GM18519 (cell line): Measurements from ENCODE around the gene DYRK4.
A peak's percentile ranks its signal among the peaks of the same experiment; 100 is the strongest.

Source experiments
- ATAC-seq: cut with Tn5 transposase; IDR thresholded peaks from one replicate; pipeline ENCODE4 v1.9.1; 2021; ENCODE audit warnings: mild to moderate bottlenecking, moderate library complexity; ENCODE audit not compliant: unreplicated experiment, low FRiP score

Gene DYRK4

GRCh38 chr12:4609071-4609470 is 47.1 kb downstream of the DYRK4 start:
- ATAC-seq = no peak

GRCh38 chr12:4610481-4610880 is 48.5 kb downstream of the DYRK4 start:
- no peak for ATAC-seq

GRCh38 chr12:4615667-4616066 is 53.7 kb downstream of the DYRK4 start:
- no peak for ATAC-seq

- no peak for ATAC-seq
Measured at GRCh38 chr12:4621511-4621910, 59.5 kb downstream of the DYRK4 start.

- no peak for ATAC-seq
Measured at GRCh38 chr12:4626543-4626942, 64.5 kb downstream of the DYRK4 start.

GRCh38 chr12:4628406-4628805 is 66.4 kb downstream of the DYRK4 start:
- no peak for ATAC-seq

GRCh38 chr12:4630262-4630661 is 68.3 kb downstream of the DYRK4 start:
- ATAC-seq = no peak

- ATAC-seq = no peak
Measured at GRCh38 chr12:4643747-4644146, 81.7 kb downstream of the DYRK4 start.

GRCh38 chr12:4645023-4645422 is 83.0 kb downstream of the DYRK4 start:
- ATAC-seq = no peak

- ATAC-seq = no peak
Measured at GRCh38 chr12:4648104-4648500, 86.1 kb downstream of the DYRK4 start.

GRCh38 chr12:4648501-4649357 is 86.7 kb downstream of the DYRK4 start, which contains the start of the genes AKAP3 and NDUFA9:
TSS of gene AKAP3 (minus strand) at chr12:4649051. CDS start at chr12:4638196, 10,855 bp downstream.
TSS of gene NDUFA9 (plus strand) at chr12:4649114. CDS start at chr12:4649127, 13 bp downstream.
- ATAC-seq = peak; percentile 67

- ATAC-seq = no peak
Measured at GRCh38 chr12:4649358-4649661, 87.3 kb downstream of the DYRK4 start.

GRCh38 chr12:4653257-4653656 is 91.2 kb downstream of the DYRK4 start:
- no peak for ATAC-seq

- no peak for ATAC-seq
Measured at GRCh38 chr12:4653691-4654090, 91.7 kb downstream of the DYRK4 start.
